Measurements from ENCODE around the gene CNTNAP5. TPM values are rescaled to one million over a fixed set of nuclear protein-coding genes. Genes with fewer than 3 reads are reported as not detected.

The CNTNAP5 gene
- total and polyA plus RNA-seq, 9 of the 15 experiments (the other 6 are each of a cell fraction or from before 2014, with no cell fraction given), result not detected

DNA sequence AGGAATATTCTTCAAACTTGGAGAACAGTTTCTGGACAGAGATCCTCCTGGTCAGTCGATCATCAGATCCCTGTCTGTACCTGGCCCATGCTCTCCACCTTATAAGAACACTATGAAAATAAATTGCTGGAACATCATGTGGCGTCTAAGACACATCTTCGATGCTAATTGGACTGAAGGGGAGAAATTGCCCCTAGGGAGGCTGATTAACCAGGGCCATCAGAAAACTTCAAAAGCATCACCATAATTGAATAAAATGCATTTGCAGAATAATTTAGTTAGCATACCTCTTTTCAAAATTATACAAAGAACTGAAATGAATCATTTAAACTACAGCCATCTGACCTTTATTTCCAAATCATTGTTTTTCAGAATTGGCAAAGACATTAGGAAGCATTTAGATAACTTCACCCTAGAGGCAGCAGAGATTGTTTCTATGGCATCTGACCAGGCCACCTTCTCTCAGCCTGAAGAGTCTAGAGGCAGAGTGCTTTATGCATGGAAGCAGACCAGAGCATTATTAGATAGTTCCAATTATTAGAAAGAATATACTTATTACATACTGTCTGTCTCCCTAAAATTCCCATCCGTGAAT is 48.9 kb upstream of the CNTNAP5 start:
- ChIA-PET POLR2A (no interaction called here), CTCF (ENCODE audit: low intra/inter-chr PET ratio) (no interaction called here)
- 0% methylated on average over 4 of the region's 4 CpGs for WGBS (ENCODE audit: insufficient coverage, low coverage, missing lambda C conversion rate)
- Histone ChIP-seq H3K36me3 (ENCODE audit: control insufficient read depth, insufficient read depth, low read length) (no peaks in the 10 kb centered on the region), H4K20me1 (replicated peaks; ENCODE audit: control insufficient read depth, insufficient read depth, low read length) (no peaks in the 10 kb centered on the region), H3K79me2 (ENCODE audit: control insufficient read depth, insufficient read depth, low read length) (no peaks in the 10 kb centered on the region), H3K4me3 (no peak overlapping the region), H3K27me3 (ENCODE audit: control insufficient read depth in 2 of 2, insufficient read depth in 2 of 2, low read length in 2 of 2) (no peaks in the 10 kb centered on the region), H3K27ac (ENCODE audit: extremely low read depth, low read depth, low read length) (no peak overlapping the region), H3K9me3 (replicated peaks; ENCODE audit: control insufficient read depth, insufficient read depth, low read depth, low read length) (no peaks in the 10 kb centered on the region), H3K4me1 (replicated peaks in 1 of 2; ENCODE audit: control insufficient read depth in 2 of 2, insufficient read depth in 2 of 2, low read length in 2 of 2) (no peaks in the 10 kb centered on the region), H2AFZ (ENCODE audit: low read depth, low read length) (no peak overlapping the region), H3K9me1 (ENCODE audit: control insufficient read depth, insufficient read depth, low read length) (no peaks in the 10 kb centered on the region), H3K4me2 (ENCODE audit: insufficient read depth, low read length) (no peak overlapping the region), H3K9ac (ENCODE audit: insufficient read depth in 1 of 2, low read depth in 2 of 2, low read length in 2 of 2) (no peak overlapping the region)
- intact Hi-C loops (cut with micrococcal nuclease) (no loop called here), in situ Hi-C loops (cut with MboI) (no loop called here)
- ATAC-seq, result no peak
- FAIRE-seq, result no peak
- TF ChIP-seq, protein P1, sequence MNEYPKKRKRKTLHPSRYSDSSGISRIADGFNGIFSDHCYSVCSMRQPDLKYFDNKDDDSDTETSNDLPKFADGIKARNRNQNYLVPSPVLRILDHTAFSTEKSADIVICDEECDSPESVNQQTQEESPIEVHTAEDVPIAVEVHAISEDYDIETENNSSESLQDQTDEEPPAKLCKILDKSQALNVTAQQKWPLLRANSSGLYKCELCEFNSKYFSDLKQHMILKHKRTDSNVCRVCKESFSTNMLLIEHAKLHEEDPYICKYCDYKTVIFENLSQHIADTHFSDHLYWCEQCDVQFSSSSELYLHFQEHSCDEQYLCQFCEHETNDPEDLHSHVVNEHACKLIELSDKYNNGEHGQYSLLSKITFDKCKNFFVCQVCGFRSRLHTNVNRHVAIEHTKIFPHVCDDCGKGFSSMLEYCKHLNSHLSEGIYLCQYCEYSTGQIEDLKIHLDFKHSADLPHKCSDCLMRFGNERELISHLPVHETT (CRISPR knock-in tag; conservative IDR thresholded peaks at IDR 0.05 in 1 of 2, IDR thresholded peaks at IDR 0.05 in 1 of 2), result no peak
- no peak for TF ChIP-seq EP400 (IDR thresholded peaks at IDR 0.05)
- TF ChIP-seq PURB (CRISPR knock-in tag; IDR thresholded peaks at IDR 0.05; ENCODE audit: low read depth), result no peak
- TF ChIP-seq ZNF274 (IDR thresholded peaks at IDR 0.05; ENCODE audit: borderline replicate concordance, low read depth, low read length), result no peak
- TF ChIP-seq, protein P2, sequence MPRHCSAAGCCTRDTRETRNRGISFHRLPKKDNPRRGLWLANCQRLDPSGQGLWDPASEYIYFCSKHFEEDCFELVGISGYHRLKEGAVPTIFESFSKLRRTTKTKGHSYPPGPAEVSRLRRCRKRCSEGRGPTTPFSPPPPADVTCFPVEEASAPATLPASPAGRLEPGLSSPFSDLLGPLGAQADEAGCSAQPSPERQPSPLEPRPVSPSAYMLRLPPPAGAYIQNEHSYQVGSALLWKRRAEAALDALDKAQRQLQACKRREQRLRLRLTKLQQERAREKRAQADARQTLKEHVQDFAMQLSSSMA (CRISPR knock-in tag; IDR thresholded peaks at IDR 0.05), result no peak
- no peak for TF ChIP-seq CHCHD3 (CRISPR knock-in tag; IDR thresholded peaks at IDR 0.05)
- no peak for TF ChIP-seq PML (IDR thresholded peaks at IDR 0.05; ENCODE audit: low read length)
- TF ChIP-seq, protein P3, sequence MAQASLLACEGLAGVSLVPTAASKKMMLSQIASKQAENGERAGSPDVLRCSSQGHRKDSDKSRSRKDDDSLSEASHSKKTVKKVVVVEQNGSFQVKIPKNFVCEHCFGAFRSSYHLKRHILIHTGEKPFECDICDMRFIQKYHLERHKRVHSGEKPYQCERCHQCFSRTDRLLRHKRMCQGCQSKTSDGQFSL (CRISPR knock-in tag; IDR thresholded peaks at IDR 0.05), result no peak
- TF ChIP-seq, protein P3 (tag; IDR thresholded peaks at IDR 0.05), result no peak
- no peak for DNase-seq (ENCODE audit: extremely low read depth in 1 of 4, low spot score in 3 of 4)
- no TSS peak for BruUV-seq (replicated peaks)

Measured in K562 (cell line).